Stimulated activated CD4-positive, alpha-beta T cell treated with anti-CD3 and anti-CD28 coated beads, TNF-alpha, amount 100 ng/mL, for 4 hours (primary cell): ENCODE measurements around the gene UBALD1.

ENCODE experiments used
- DNase-seq, 3 experiments: peaks; one replicate each; pipeline ENCODE4 v3.0.0-alpha.2; 2020; ENCODE audit warnings: low read depth in 3 of 3

The UBALD1 gene

GRCh38 chr16:4646773-4647643, 32.3 kb upstream of the UBALD1 start:
- no peak for DNase-seq

GRCh38 chr16:4641895-4642294, 27.2 kb upstream of the UBALD1 start:
- DNase-seq, result no peak

GRCh38 chr16:4641306-4641687, 26.6 kb upstream of the UBALD1 start:
- no peak for DNase-seq

- no peak for DNase-seq
Observed at GRCh38 chr16:4640572-4641305, 26.1 kb upstream of the UBALD1 start.

- no peak for DNase-seq
Observed at GRCh38 chr16:4639899-4640509, 25.3 kb upstream of the UBALD1 start.

GRCh38 chr16:4637501-4638166, 22.9 kb upstream of the UBALD1 start:
- no peak for DNase-seq

GRCh38 chr16:4636196-4636595, 21.5 kb upstream of the UBALD1 start:
- DNase-seq, result no peak

GRCh38 chr16:4634768-4635167, 20.1 kb upstream of the UBALD1 start:
- no peak for DNase-seq

GRCh38 chr16:4633910-4634635, 19.4 kb upstream of the UBALD1 start:
- no peak for DNase-seq

- no peak for DNase-seq
Observed at GRCh38 chr16:4631444-4631843, 16.8 kb upstream of the UBALD1 start.

- DNase-seq, result no peak
Observed at GRCh38 chr16:4628283-4628682, 13.6 kb upstream of the UBALD1 start.

GRCh38 chr16:4626396-4626795, 11.7 kb upstream of the UBALD1 start:
- DNase-seq, result no peak

GRCh38 chr16:4625560-4626159, 11.0 kb upstream of the UBALD1 start:
- no peak for DNase-seq

- peak; percentile 49 to 56 (median 55) for DNase-seq
Observed at GRCh38 chr16:4624827-4625559, 10.3 kb upstream of the UBALD1 start.

- DNase-seq, result peak; percentile 77 to 86 (median 83)
Observed at GRCh38 chr16:4624015-4624826, 9.5 kb upstream of the UBALD1 start, which contains the start of gene MGRN1. Gene MGRN1 (plus strand): TSS chr16:4624826. CDS start chr16:4624961, 135 bp downstream.

- no peak for DNase-seq
Observed at GRCh38 chr16:4623593-4623992, 8.9 kb upstream of the UBALD1 start.

GRCh38 chr16:4618645-4619418, 4.1 kb upstream of the UBALD1 start:
- no peak for DNase-seq

- no peak for DNase-seq
Observed at GRCh38 chr16:4617880-4618279, 3.2 kb upstream of the UBALD1 start.
